Endothelial cell of umbilical vein (primary cell): ENCODE measurements around the gene LST1. TPM values are rescaled to one million over a fixed set of nuclear protein-coding genes. Genes with fewer than 3 reads are reported as not detected.

Experiments used
- BruUV-seq: library from RNA; stranded (reverse); fragments of 400-500 nt; replicated peaks from 2 replicates; lab custom pipeline; 2021; lab: Mats Ljungman, UMichigan
- CTCF ChIA-PET: fragments of 300-600, 350-600 bp; sonication (Branson Sonifier 250); formaldehyde crosslinking; loops from one replicate; lab custom pipeline; 2021; ENCODE audit warnings: antibody characterized with exemption, inconsistent platforms; lab: Charles Lee
- POLR2A ChIA-PET: fragments of 300-600, 350-600 bp; sonication (Branson Sonifier 250); formaldehyde crosslinking; loops from one replicate; lab custom pipeline; 2021; ENCODE audit warnings: antibody characterized with exemption, inconsistent platforms; lab: Charles Lee
- DNase-seq: peaks from one replicate; pipeline ENCODE4 v3.0.0-alpha.2; 2011; ENCODE audit warnings: low read depth, low spot score
- FAIRE-seq: peaks from 2 replicates; lab custom pipeline; 2011; peaks lifted over from hg19 to GRCh38; lab: Jason Lieb, UNC
- H2AFZ ChIP-seq: 2 replicates; pipeline ENCODE4 v1.6.0; 2012; ENCODE audit warnings: low read depth, low read length, control low read depth, inconsistent platforms
- H3K27ac ChIP-seq: 2 replicates; pipeline ENCODE4 v1.5.1; 2011; ENCODE audit warnings: low read depth, mild to moderate bottlenecking, control low read depth, low read length, moderate library complexity; ENCODE audit not compliant: insufficient read depth
- H3K27me3 ChIP-seq, 2 experiments: 2 replicates each; pipeline versions ENCODE4 v1.6.0 to v1.6.1; 2011; ENCODE audit warnings: low read length in 2 of 2, mixed read lengths in 1 of 2; ENCODE audit not compliant: control insufficient read depth in 2 of 2, insufficient read depth in 2 of 2
- H3K36me3 ChIP-seq, 2 experiments: 2 replicates in 1 of 2; 3 replicates in 1 of 2; pipeline ENCODE4 v1.5.1; 2011; ENCODE audit warnings: low read length in 2 of 2, mild to moderate bottlenecking in 1 of 2, moderate library complexity in 1 of 2; ENCODE audit not compliant: control insufficient read depth in 2 of 2, insufficient read depth in 2 of 2; ENCODE audit errors: extremely low read depth in 1 of 2
- H3K4me1 ChIP-seq: 3 replicates; pipeline ENCODE4 v1.5.1; 2011; ENCODE audit warnings: mild to moderate bottlenecking, low read length; ENCODE audit not compliant: control insufficient read depth, insufficient read depth; ENCODE audit errors: extremely low read depth
- H3K4me2 ChIP-seq: 2 replicates; pipeline ENCODE4 v1.6.1; 2011; ENCODE audit warnings: low read length, control low read depth, mixed read lengths; ENCODE audit not compliant: insufficient read depth
- H3K4me3 ChIP-seq, 3 experiments: fragments of 200-600 bp in 1 of 3; sonication (generic), shearing (Covaris generic) in 1 of 3; replicated peaks in 1 of 3; 2 replicates each; pipeline ENCODE4 v1.5.1; 2011 to 2016; ENCODE audit warnings: control low read depth in 3 of 3, low read length in 3 of 3, mild to moderate bottlenecking in 2 of 3, inconsistent platforms in 1 of 3, low read depth in 1 of 3, moderate library complexity in 1 of 3; ENCODE audit not compliant: insufficient read depth in 1 of 3
- H3K79me2 ChIP-seq: 2 replicates; pipeline ENCODE4 v1.6.0; 2012; ENCODE audit warnings: low read length, inconsistent platforms; ENCODE audit not compliant: control insufficient read depth, insufficient read depth
- H3K9ac ChIP-seq: replicated peaks from 2 replicates; pipeline ENCODE3; 2011; ENCODE audit warnings: low read length, control low read depth; ENCODE audit not compliant: insufficient read depth; ENCODE audit errors: extremely low read depth
- H3K9me1 ChIP-seq: replicated peaks from 3 replicates; pipeline ENCODE4 v1.6.0; 2011; ENCODE audit warnings: mild to moderate bottlenecking, low read length; ENCODE audit not compliant: control insufficient read depth, insufficient read depth; ENCODE audit errors: extremely low read depth
- H3K9me3 ChIP-seq: replicated peaks from 2 replicates; pipeline ENCODE4 v1.5.1; 2012; ENCODE audit warnings: low read length, inconsistent platforms; ENCODE audit not compliant: control insufficient read depth, insufficient read depth
- H4K20me1 ChIP-seq: replicated peaks from 2 replicates; pipeline ENCODE3; 2011; ENCODE audit warnings: mild to moderate bottlenecking, low read length; ENCODE audit not compliant: control insufficient read depth, insufficient read depth; ENCODE audit errors: extremely low read depth
- CTCF ChIP-seq, 2 donors: IDR thresholded peaks; 1 replicate in 1 of 2; 2 replicates in 1 of 2; pipeline ENCODE4 v1.5.1; 2011; ENCODE audit warnings: low read length in 2 of 2, mild to moderate bottlenecking in 2 of 2, moderate library complexity in 2 of 2, control low read depth in 1 of 2, inconsistent platforms in 1 of 2, low read depth in 1 of 2; ENCODE audit not compliant: insufficient read depth in 1 of 2; ENCODE audit errors: extremely low read depth in 1 of 2
- EZH2 ChIP-seq: IDR thresholded peaks from 2 replicates; pipeline ENCODE4 v1.6.1; 2012; ENCODE audit warnings: borderline replicate concordance, low read depth, mild to moderate bottlenecking, moderate library complexity, low read length, inconsistent platforms; ENCODE audit not compliant: severe bottlenecking
- FOS ChIP-seq: IDR thresholded peaks from 2 replicates; pipeline ENCODE4 v1.6.1; 2011; ENCODE audit warnings: mild to moderate bottlenecking, low read length, moderate library complexity, borderline replicate concordance; ENCODE audit not compliant: insufficient read depth
- GATA2 ChIP-seq: IDR thresholded peaks from 2 replicates; pipeline ENCODE4 v1.7.0; 2011; ENCODE audit warnings: low read depth, mild to moderate bottlenecking, moderate library complexity, mixed read lengths, low read length; ENCODE audit not compliant: insufficient read length, insufficient read depth
- JUN ChIP-seq: IDR thresholded peaks from 2 replicates; pipeline ENCODE4 v1.6.1; 2011; ENCODE audit warnings: borderline replicate concordance, low read depth; ENCODE audit not compliant: insufficient read length, insufficient read depth
- MYC ChIP-seq: IDR thresholded peaks from one replicate; pipeline ENCODE4 v1.6.1; 2011; ENCODE audit warnings: mild to moderate bottlenecking, low read depth, low read length
- POLR2A ChIP-seq: IDR thresholded peaks from 2 replicates; pipeline ENCODE4 v1.6.1; 2012; ENCODE audit warnings: low read depth, mild to moderate bottlenecking, control low read depth, low read length
- POLR2AphosphoS5 ChIP-seq: IDR thresholded peaks from 2 replicates; pipeline ENCODE4 v1.6.1; 2012; ENCODE audit warnings: low read depth, mild to moderate bottlenecking, control low read depth, low read length, moderate library complexity; ENCODE audit not compliant: insufficient read depth
- dilution Hi-C: fragments of 300-500 bp; cut with MboI; formaldehyde crosslinking; loops from one replicate; pipeline ENCODE4 v1.15.0; 2019; ENCODE audit warnings: low sequenced_read_pairs; ENCODE audit not compliant: extremely low pct_ligation_motif_present
- intact Hi-C: fragments of 100-400 bp; cut with micrococcal nuclease; formaldehyde crosslinking; loops from one replicate; pipeline ENCODE4 v1.10.0; 2022
- polyA plus RNA-seq, 4 experiments: library from polyadenylated mRNA; depleted of rRNA in 3 of 4; stranded (reverse) in 3 of 4; unstranded in 1 of 4; fragments of >200 nt; gene quantifications; 2 replicates each; pipeline versions ENCODE4 v1.2.1 to v1.2.3, GENCODE V29; 2011 to 2012; ENCODE audit warnings: missing spikeins in 1 of 4
- total RNA-seq: library from RNA; stranded (reverse); gene quantifications from 2 replicates; pipeline ENCODE4 v1.2.3, GENCODE V29; 2021
- TF ChIP-seq, protein P1 (sequence below): IDR thresholded peaks from 2 replicates; pipeline ENCODE4 v1.6.1; 2011; ENCODE audit not compliant: insufficient read depth, insufficient read length

LST1 gene
- total and polyA plus RNA-seq, 2 donors (not counting 3 experiments of a cell fraction or from before 2014, with no cell fraction given) = 1.00 to 1.8 TPM

- DNase-seq (no peak), FAIRE-seq (no peak)
- no peaks in the 10 kb centered on the region for H3K36me3 ChIP-seq
- no peaks in the 10 kb centered on the region for H3K9me1 ChIP-seq
- no peak overlapping the region for H3K27ac ChIP-seq
- no peak overlapping the region for H2AFZ ChIP-seq
- H3K9ac ChIP-seq = no peak overlapping the region
- H3K27me3 ChIP-seq = no peaks in the 10 kb centered on the region
- H3K4me1 ChIP-seq = no peaks in the 10 kb centered on the region
- no peaks in the 10 kb centered on the region for H4K20me1 ChIP-seq
- dilution Hi-C loops (no loop called here), intact Hi-C loops (no loop called here)
- no peak overlapping the region for H3K4me3 ChIP-seq
- H3K4me2 ChIP-seq = no peak overlapping the region
- H3K79me2 ChIP-seq = no peaks in the 10 kb centered on the region
- CTCF ChIA-PET = interaction anchor here (8.3 to 32.6 kb wide), 2 partner anchors 11 to 36 kb away, joined by 286 to 1517 read pairs; partner anchors contain the start of genes ATP6V1G2, DDX39B, LST1 and LTB
- TF ChIP-seq EZH2 (no peak), GATA2 (no peak), POLR2A (no peak), MYC (no peak), CTCF (IDR thresholded peaks at IDR 0.05; ENCODE audit: extremely low read depth in 1 of 2, insufficient read depth in 1 of 2, low read depth in 1 of 2, low read length in 2 of 2) (no peak), FOS (no peak), POLR2AphosphoS5 (no peak), JUN (no peak)
- TF ChIP-seq, protein P1, sequence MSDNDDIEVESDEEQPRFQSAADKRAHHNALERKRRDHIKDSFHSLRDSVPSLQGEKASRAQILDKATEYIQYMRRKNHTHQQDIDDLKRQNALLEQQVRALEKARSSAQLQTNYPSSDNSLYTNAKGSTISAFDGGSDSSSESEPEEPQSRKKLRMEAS = no peak
- POLR2A ChIA-PET = no interaction called here
- no TSS peak for BruUV-seq
- H3K9me3 ChIP-seq = no peaks in the 10 kb centered on the region
Observed at GRCh38 chr6:31592396-31592771, 6.3 kb downstream of the LST1 start.
